SU-DHL-6 (cell line): ENCODE data around the gene FSTL1.
A peak's percentile ranks its signal among the peaks of the same experiment; 100 is the strongest.

Experiments used
- H2AFZ ChIP-seq: fragments of 200-600 bp; sonication (generic); 2 replicates; pipeline ENCODE4 v1.6.1; 2014; ENCODE audit warnings: low read depth, mild to moderate bottlenecking, moderate library complexity, mixed read lengths, antibody characterized with exemption, low read length; ENCODE audit not compliant: severe bottlenecking
- H3F3A ChIP-seq: fragments of 200-600 bp; shearing (Covaris generic); 2 replicates; pipeline ENCODE4 v1.6.0; 2016; ENCODE audit warnings: antibody characterized with exemption, mild to moderate bottlenecking; ENCODE audit not compliant: insufficient read depth
- H3K27ac ChIP-seq: fragments of 200-600 bp; sonication (generic); 2 replicates; pipeline ENCODE4 v1.5.1; 2016; ENCODE audit warnings: low read depth, mild to moderate bottlenecking, low read length, moderate library complexity, mixed read lengths
- H3K27me3 ChIP-seq: fragments of 200-600 bp; sonication (generic), shearing (Covaris generic); 2 replicates; pipeline ENCODE4 v1.6.0; 2014; ENCODE audit warnings: mild to moderate bottlenecking, low read length
- H3K36me3 ChIP-seq: fragments of 200-600 bp; sonication (generic); 2 replicates; pipeline ENCODE4 v1.6.1; 2014; ENCODE audit warnings: mild to moderate bottlenecking, low read length, mixed read lengths
- H3K4me2 ChIP-seq: fragments of 300-600, 200-600 bp; shearing (Covaris generic), sonication (generic); 2 replicates; pipeline ENCODE4 v1.6.0; 2014; ENCODE audit warnings: low read length, low read depth, mild to moderate bottlenecking; ENCODE audit not compliant: poor library complexity, severe bottlenecking
- H3K4me3 ChIP-seq: fragments of 200-600 bp; sonication (generic); 2 replicates; pipeline ENCODE4 v1.5.1; 2014; ENCODE audit warnings: antibody characterized with exemption, low read length, mild to moderate bottlenecking, mixed read lengths; ENCODE audit not compliant: insufficient read depth, poor library complexity, severe bottlenecking
- H3K79me2 ChIP-seq: fragments of 200-600 bp; sonication (generic); 2 replicates; pipeline ENCODE4 v1.6.1; 2014; ENCODE audit warnings: mild to moderate bottlenecking, low read length, moderate library complexity; ENCODE audit not compliant: insufficient read depth
- H3K9ac ChIP-seq: fragments of 200-600 bp; sonication (generic); 2 replicates; pipeline ENCODE4 v1.7.0; 2014; ENCODE audit warnings: mild to moderate bottlenecking, low read length
- H3K9me2 ChIP-seq: fragments of 200-600 bp; sonication (generic); replicated peaks from 2 replicates; pipeline ENCODE4 v1.6.1; 2014; ENCODE audit warnings: low read length; ENCODE audit not compliant: insufficient read depth
- H3K9me3 ChIP-seq: fragments of 200-600 bp; sonication (generic); 2 replicates; pipeline ENCODE4 v1.6.1; 2014; ENCODE audit warnings: low read length, mixed read lengths; ENCODE audit not compliant: insufficient read depth
- H4K20me1 ChIP-seq: fragments of 200-600 bp; sonication (generic); 2 replicates; pipeline ENCODE4 v1.6.1; 2014; ENCODE audit warnings: low read depth, mild to moderate bottlenecking, antibody characterized with exemption, low read length, moderate library complexity, mixed read lengths
- CTCF ChIP-seq: fragments of 200-600 bp; sonication (generic); IDR thresholded peaks from one replicate; pipeline ENCODE4 v1.5.1; 2017; ENCODE audit warnings: antibody characterized with exemption, mild to moderate bottlenecking, low read length, moderate library complexity; ENCODE audit not compliant: insufficient read depth, poor library complexity, severe bottlenecking
- EZH2phosphoT487 ChIP-seq: fragments of 200-600 bp; sonication (generic), shearing (Covaris generic); conservative IDR thresholded peaks from 2 replicates; pipeline ENCODE4 v1.6.1; 2018; ENCODE audit warnings: mild to moderate bottlenecking, antibody characterized with exemption, low read length, moderate library complexity, mixed read lengths

Gene FSTL1

GRCh38 chr3:120420360-120420759 is 30.4 kb downstream of the FSTL1 start:
- no peak overlapping the region for H3K4me2 ChIP-seq
- no peak overlapping the region for H3K9ac ChIP-seq
- no peaks in the 10 kb centered on the region for H4K20me1 ChIP-seq
- no peak overlapping the region for H3K4me3 ChIP-seq
- no peaks in the 10 kb centered on the region for H3K9me2 ChIP-seq
- no peak overlapping the region for H3K27ac ChIP-seq
- no peaks in the 10 kb centered on the region for H3F3A ChIP-seq
- no peaks in the 10 kb centered on the region for H3K79me2 ChIP-seq
- H3K9me3 ChIP-seq, result no peaks in the 10 kb centered on the region
- no peaks in the 10 kb centered on the region for H3K27me3 ChIP-seq
- TF ChIP-seq EZH2phosphoT487 (no peak), CTCF (no peak)
- H3K36me3 ChIP-seq, result no peaks in the 10 kb centered on the region
- no peak overlapping the region for H2AFZ ChIP-seq

- H3K27me3 ChIP-seq, result no peaks in the 10 kb centered on the region
- no peak overlapping the region for H3K9ac ChIP-seq
- H4K20me1 ChIP-seq, result no peaks in the 10 kb centered on the region
- no peaks in the 10 kb centered on the region for H3K9me3 ChIP-seq
- no peak overlapping the region for H2AFZ ChIP-seq
- no peaks in the 10 kb centered on the region for H3K36me3 ChIP-seq
- H3F3A ChIP-seq, result no peaks in the 10 kb centered on the region
- no peak for TF ChIP-seq CTCF
- TF ChIP-seq EZH2phosphoT487, result no peak
- H3K9me2 ChIP-seq, result no peaks in the 10 kb centered on the region
- H3K4me3 ChIP-seq, result no peak overlapping the region
- H3K27ac ChIP-seq, result no peak overlapping the region
- H3K4me2 ChIP-seq, result no peak overlapping the region
- no peaks in the 10 kb centered on the region for H3K79me2 ChIP-seq
These were observed 31.0 kb downstream of the FSTL1 start for GRCh38 chr3:120419797-120420196.

GRCh38 chr3:120418866-120419490 is 31.8 kb downstream of the FSTL1 start:
- no peak for TF ChIP-seq EZH2phosphoT487
- no peak for TF ChIP-seq CTCF
- no peaks in the 10 kb centered on the region for H3F3A ChIP-seq
- H2AFZ ChIP-seq, result peak overlapping the region; percentile 99
- no peak overlapping the region for H3K4me3 ChIP-seq
- no peaks in the 10 kb centered on the region for H3K79me2 ChIP-seq
- H3K27me3 ChIP-seq, result no peaks in the 10 kb centered on the region
- no peak overlapping the region for H3K4me2 ChIP-seq
- no peaks in the 10 kb centered on the region for H3K9me2 ChIP-seq
- no peak overlapping the region for H3K9ac ChIP-seq
- H3K9me3 ChIP-seq, result no peaks in the 10 kb centered on the region
- H3K27ac ChIP-seq, result no peak overlapping the region
- H4K20me1 ChIP-seq, result no peaks in the 10 kb centered on the region
- H3K36me3 ChIP-seq, result no peaks in the 10 kb centered on the region
